DOHH2 (cell line): ENCODE data around the gene ADD3.
A peak's percentile ranks its signal among the peaks of the same experiment; 100 is the strongest.

Source experiments
- H3F3A ChIP-seq: fragments of 200-600 bp; sonication (generic), shearing (Covaris generic); 2 replicates; pipeline ENCODE4 v1.6.0; 2016; ENCODE audit warnings: antibody characterized with exemption, mild to moderate bottlenecking; ENCODE audit not compliant: control insufficient read depth, insufficient read depth
- H3K27ac ChIP-seq: fragments of 200-600 bp; sonication (generic); 2 replicates; pipeline ENCODE4 v1.5.1; 2014; ENCODE audit warnings: low read depth, mild to moderate bottlenecking, low read length, moderate library complexity
- H3K27me3 ChIP-seq: fragments of 200-600 bp; sonication (generic); 2 replicates; pipeline ENCODE4 v1.6.1; 2014; ENCODE audit warnings: mild to moderate bottlenecking, low read length, mixed read lengths; ENCODE audit not compliant: control insufficient read depth
- H3K36me3 ChIP-seq: fragments of 200-600 bp; sonication (generic); 2 replicates; pipeline ENCODE4 v1.6.1; 2014; ENCODE audit warnings: mild to moderate bottlenecking, low read length, moderate library complexity, mixed read lengths; ENCODE audit not compliant: control insufficient read depth
- H3K4me1 ChIP-seq: fragments of 200-600 bp; sonication (generic); 2 replicates; pipeline ENCODE4 v1.6.1; 2014; ENCODE audit warnings: mild to moderate bottlenecking, low read length, mixed read lengths; ENCODE audit not compliant: control insufficient read depth
- H3K4me2 ChIP-seq: fragments of 200-600 bp; sonication (generic); 2 replicates; pipeline ENCODE4 v1.6.0; 2014; ENCODE audit warnings: mild to moderate bottlenecking, low read length, moderate library complexity
- H3K4me3 ChIP-seq: fragments of 200-600 bp; sonication (generic); 2 replicates; pipeline ENCODE4 v1.5.1; 2014; ENCODE audit warnings: mild to moderate bottlenecking, low read length, mixed read lengths
- H3K79me2 ChIP-seq: fragments of 200-600 bp; sonication (generic); 2 replicates; pipeline ENCODE4 v1.6.1; 2014; ENCODE audit warnings: mild to moderate bottlenecking, low read length, mixed read lengths; ENCODE audit not compliant: control insufficient read depth
- H3K9me2 ChIP-seq: fragments of 200-600 bp; sonication (generic); replicated peaks from 2 replicates; pipeline ENCODE4 v1.6.1; 2014; ENCODE audit warnings: mild to moderate bottlenecking, low read length, mixed read lengths; ENCODE audit not compliant: control insufficient read depth
- H3K9me3 ChIP-seq: fragments of 200-600 bp; sonication (generic); 2 replicates; pipeline ENCODE4 v1.6.1; 2014; ENCODE audit warnings: antibody characterized with exemption, low read length, mixed read lengths; ENCODE audit not compliant: control insufficient read depth, insufficient read depth
- H4K20me1 ChIP-seq: fragments of 200-600 bp; sonication (generic); 2 replicates; pipeline ENCODE4 v1.6.0; 2014; ENCODE audit warnings: low read depth, mild to moderate bottlenecking, antibody characterized with exemption, low read length, moderate library complexity; ENCODE audit not compliant: control insufficient read depth, insufficient read depth
- EZH2phosphoT487 ChIP-seq: fragments of 200-600 bp; sonication (generic); IDR thresholded peaks from 2 replicates; pipeline ENCODE4 v1.6.1; 2017; ENCODE audit warnings: borderline replicate concordance, mild to moderate bottlenecking, antibody characterized with exemption, low read length, moderate library complexity, mixed read lengths
- TF ChIP-seq, protein P1 (sequence below): fragments of 200-600 bp; sonication (generic); IDR thresholded peaks from one replicate; pipeline ENCODE4 v1.5.1; 2014; ENCODE audit warnings: antibody characterized with exemption, mild to moderate bottlenecking, low read depth, low read length; ENCODE audit not compliant: poor library complexity, severe bottlenecking

Gene ADD3

DNA sequence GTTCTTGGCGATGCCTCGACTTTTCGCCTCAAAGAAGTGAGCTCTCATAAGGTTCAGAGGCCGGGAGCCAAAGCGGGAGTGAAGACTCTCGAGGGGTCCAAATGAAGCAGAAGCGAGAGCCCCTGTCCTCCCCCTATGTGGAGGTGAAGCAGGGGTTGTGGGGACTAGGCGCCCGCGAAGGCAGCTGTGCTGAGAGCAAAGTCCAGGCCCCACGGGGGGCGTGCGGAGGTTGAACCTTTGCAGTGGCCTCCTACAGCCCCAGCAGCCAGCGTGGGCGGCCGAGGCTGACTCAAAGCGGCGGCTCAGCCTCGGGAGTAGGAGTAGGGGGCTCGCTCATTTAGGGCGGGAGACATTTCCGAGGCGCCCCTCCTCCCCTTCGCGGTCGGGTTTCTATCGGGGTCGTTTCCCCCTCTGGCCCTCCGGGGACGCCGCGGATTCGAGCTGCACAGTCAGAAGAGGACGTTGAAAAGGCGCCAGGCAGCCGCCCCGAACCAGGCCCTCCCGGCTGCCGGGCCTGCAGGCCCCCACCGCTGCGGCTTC lies 553 bp upstream of the ADD3 start:
- peaks cover 37% of the 10 kb centered on the region for H3K79me2 ChIP-seq
- peaks cover 7% of the 10 kb centered on the region; the same call in 1 of the 2 replicates for H4K20me1 ChIP-seq
- peak overlapping the region; percentile 96 for H3K4me2 ChIP-seq
- peaks cover 54% of the 10 kb centered on the region for H3K4me1 ChIP-seq
- peaks cover 3% of the 10 kb centered on the region; the same call in 1 of the 2 replicates for H3K36me3 ChIP-seq
- TF ChIP-seq, protein P1, sequence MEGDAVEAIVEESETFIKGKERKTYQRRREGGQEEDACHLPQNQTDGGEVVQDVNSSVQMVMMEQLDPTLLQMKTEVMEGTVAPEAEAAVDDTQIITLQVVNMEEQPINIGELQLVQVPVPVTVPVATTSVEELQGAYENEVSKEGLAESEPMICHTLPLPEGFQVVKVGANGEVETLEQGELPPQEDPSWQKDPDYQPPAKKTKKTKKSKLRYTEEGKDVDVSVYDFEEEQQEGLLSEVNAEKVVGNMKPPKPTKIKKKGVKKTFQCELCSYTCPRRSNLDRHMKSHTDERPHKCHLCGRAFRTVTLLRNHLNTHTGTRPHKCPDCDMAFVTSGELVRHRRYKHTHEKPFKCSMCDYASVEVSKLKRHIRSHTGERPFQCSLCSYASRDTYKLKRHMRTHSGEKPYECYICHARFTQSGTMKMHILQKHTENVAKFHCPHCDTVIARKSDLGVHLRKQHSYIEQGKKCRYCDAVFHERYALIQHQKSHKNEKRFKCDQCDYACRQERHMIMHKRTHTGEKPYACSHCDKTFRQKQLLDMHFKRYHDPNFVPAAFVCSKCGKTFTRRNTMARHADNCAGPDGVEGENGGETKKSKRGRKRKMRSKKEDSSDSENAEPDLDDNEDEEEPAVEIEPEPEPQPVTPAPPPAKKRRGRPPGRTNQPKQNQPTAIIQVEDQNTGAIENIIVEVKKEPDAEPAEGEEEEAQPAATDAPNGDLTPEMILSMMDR: no peak
- no peak for TF ChIP-seq EZH2phosphoT487
- H3F3A ChIP-seq: peaks cover 13% of the 10 kb centered on the region
- H3K9me2 ChIP-seq: no peaks in the 10 kb centered on the region
- peak overlapping the region; percentile 90 for H3K4me3 ChIP-seq
- H3K27me3 ChIP-seq: no peaks in the 10 kb centered on the region; the same call in 1 of the 2 replicates
- H3K27ac ChIP-seq: peak overlapping the region; percentile 42
- H3K9me3 ChIP-seq: no peaks in the 10 kb centered on the region

DNA sequence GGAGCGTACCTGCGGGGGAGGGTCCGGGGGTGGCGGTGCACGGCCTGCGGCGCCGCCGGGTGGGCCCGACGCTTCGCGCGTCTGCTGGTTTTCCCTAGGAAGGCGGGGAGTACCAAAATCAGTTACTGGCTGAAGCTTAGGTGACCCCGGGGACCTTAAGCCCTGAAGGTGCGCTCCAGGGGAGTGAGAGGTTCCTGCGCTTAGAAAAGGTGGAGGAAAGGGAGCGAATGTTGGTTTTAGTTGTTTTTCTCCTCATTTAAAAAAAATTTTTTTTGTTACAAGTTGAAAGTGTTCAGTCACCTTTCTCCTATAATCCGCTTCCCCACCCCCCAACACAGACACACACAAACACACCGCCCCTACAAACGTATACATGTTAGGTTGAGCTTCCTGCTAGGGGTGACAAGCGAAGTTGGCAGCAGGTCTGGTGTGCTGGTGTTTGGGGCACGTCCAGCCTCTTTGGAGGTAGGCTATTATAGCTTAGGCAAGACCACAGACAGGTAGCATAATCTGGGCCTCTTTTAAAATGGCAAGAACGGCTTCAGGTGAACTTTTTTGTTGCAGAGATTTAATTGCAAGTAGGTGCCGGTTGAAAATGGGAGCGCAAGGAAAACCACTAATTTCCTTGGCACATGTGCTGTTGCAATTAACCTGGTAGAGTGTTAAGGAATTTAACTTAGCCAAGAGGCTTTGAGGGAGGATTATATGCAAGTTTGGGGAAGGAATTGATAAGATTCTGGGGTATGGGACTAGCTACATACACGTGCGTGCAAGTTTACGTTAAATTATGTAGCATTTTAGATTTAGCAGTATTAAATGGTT lies 945 bp downstream of the ADD3 start:
- Histone ChIP-seq H3K9me2 (no peaks in the 10 kb centered on the region), H3K4me2 (peak overlapping the region; percentile 87), H3K27ac (peak overlapping the region; percentile 85), H3F3A (peaks cover 13% of the 10 kb centered on the region), H3K36me3 (peaks cover 3% of the 10 kb centered on the region; the same call in 1 of the 2 replicates), H3K4me1 (peaks cover 50% of the 10 kb centered on the region), H3K9me3 (no peaks in the 10 kb centered on the region), H3K79me2 (peaks cover 52% of the 10 kb centered on the region), H4K20me1 (peaks cover 7% of the 10 kb centered on the region; the same call in 1 of the 2 replicates), H3K4me3 (peak overlapping the region; percentile 90), H3K27me3 (no peaks in the 10 kb centered on the region; the same call in 1 of the 2 replicates)
- TF ChIP-seq, protein P1: no peak
- TF ChIP-seq EZH2phosphoT487: no peak

DNA sequence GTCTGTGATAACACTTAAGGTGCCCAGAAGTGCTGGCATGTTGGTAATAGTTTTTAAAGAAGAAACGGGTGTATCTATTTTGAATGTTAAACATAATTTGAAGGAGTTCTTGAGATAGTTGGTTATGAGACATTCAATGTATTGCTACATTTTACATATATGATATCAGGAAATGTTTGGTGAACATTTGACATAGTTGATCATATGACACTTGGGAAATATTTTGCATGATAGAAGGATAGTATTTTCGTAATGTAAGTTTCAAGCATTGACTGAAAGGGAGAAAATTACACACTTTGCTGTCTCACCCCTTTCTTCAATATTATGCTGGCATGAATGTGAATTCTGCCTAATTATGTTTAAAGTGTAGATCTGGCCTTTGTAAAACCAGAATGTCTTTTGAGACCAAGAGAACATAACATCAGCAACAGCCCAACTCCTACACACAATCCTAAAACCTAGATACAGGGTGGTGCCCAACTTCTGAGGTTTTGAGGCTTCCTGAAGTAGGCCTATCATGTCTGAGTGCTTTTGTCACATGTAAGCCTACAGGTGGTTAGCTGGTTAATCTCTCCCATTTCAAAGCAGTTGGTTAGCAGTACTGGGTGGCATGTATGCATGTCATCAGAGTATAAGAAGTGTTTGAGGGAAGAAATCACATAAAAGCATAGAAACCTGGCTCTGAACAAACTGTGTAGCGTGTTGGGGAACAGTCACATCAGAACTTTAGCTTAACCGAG lies 2.1 kb downstream of the ADD3 start:
- H3K9me2 ChIP-seq: no peaks in the 10 kb centered on the region
- H3K27me3 ChIP-seq: no peaks in the 10 kb centered on the region; the same call in 1 of the 2 replicates
- no peak overlapping the region for H3K27ac ChIP-seq
- H3K79me2 ChIP-seq: peaks cover 64% of the 10 kb centered on the region
- peak overlapping the region; percentile 90 for H3K4me3 ChIP-seq
- H3K9me3 ChIP-seq: no peaks in the 10 kb centered on the region
- H3K36me3 ChIP-seq: peaks cover 3% of the 10 kb centered on the region; the same call in 1 of the 2 replicates
- peaks cover 7% of the 10 kb centered on the region; the same call in 1 of the 2 replicates for H4K20me1 ChIP-seq
- H3K4me2 ChIP-seq: peak overlapping the region; percentile 87
- peaks cover 55% of the 10 kb centered on the region for H3K4me1 ChIP-seq
- no peak for TF ChIP-seq EZH2phosphoT487
- TF ChIP-seq, protein P1: no peak
- peaks cover 10% of the 10 kb centered on the region for H3F3A ChIP-seq
